HEK293 (cell line): ENCODE measurements around the gene CLSTN1.
"Not testable (repeated sequence)": the region's sequence is repeated elsewhere in the genome, so short reads cannot be mapped to it uniquely, and the experiment has no call there.

Source experiments
- CTCF ChIA-PET: fragments of 350-600 bp; formaldehyde crosslinking; extraction: SDS; loops from one replicate; lab custom pipeline; 2021; ENCODE audit warnings: antibody characterized with exemption; lab: Yijun Ruan, JAX
- POLR2A ChIA-PET: fragments of 300-600 bp; formaldehyde crosslinking; extraction: SDS; loops from one replicate; lab custom pipeline; 2020; ENCODE audit warnings: antibody characterized with exemption, inconsistent platforms; lab: Yijun Ruan, JAX
- H3K27ac ChIP-seq: fragments of 200-500 bp; sonication (Bioruptor generic); 2 replicates; pipeline ENCODE4 v1.5.1; 2014; ENCODE audit warnings: low read depth, low read length, control low read depth, inconsistent platforms; ENCODE audit errors: extremely low read depth
- H3K36me3 ChIP-seq, 2 experiments: fragments of 200-500 bp in 1 of 2; sonication (Bioruptor generic) in 1 of 2; 1 replicate in 1 of 2; 2 replicates in 1 of 2; pipeline ENCODE4 v1.5.1; 2014 to 2017; ENCODE audit warnings: inconsistent platforms in 2 of 2, low read length in 2 of 2; ENCODE audit not compliant: control insufficient read depth in 2 of 2, insufficient read depth in 1 of 2
- H3K4me1 ChIP-seq: fragments of 200-500 bp; sonication (Bioruptor generic); 2 replicates; pipeline ENCODE4 v1.5.1; 2014; ENCODE audit warnings: mild to moderate bottlenecking, low read length, inconsistent platforms; ENCODE audit not compliant: control insufficient read depth, insufficient read depth
- H3K4me3 ChIP-seq: 2 replicates; pipeline ENCODE4 v1.5.1; 2011; ENCODE audit warnings: low read depth, mild to moderate bottlenecking, control low read depth, low read length, moderate library complexity
- H3K9me3 ChIP-seq: fragments of 200-500 bp; sonication (Bioruptor generic); 2 replicates; pipeline ENCODE4 v1.5.1; 2014; ENCODE audit warnings: low read depth, low read length, inconsistent platforms; ENCODE audit not compliant: control insufficient read depth, insufficient read depth
- INSM2 ChIP-seq: fragments of 450-650 bp; formaldehyde crosslinking; IDR thresholded peaks from 2 replicates; pipeline ENCODE4 v1.5.1; 2016; ENCODE audit warnings: missing biosample characterization, missing genetic modification characterization
- KLF10 ChIP-seq: fragments of 450-650 bp; IDR thresholded peaks from 2 replicates; pipeline ENCODE4 v1.5.1; 2018; ENCODE audit warnings: missing biosample characterization, mild to moderate bottlenecking, missing genetic modification characterization
- KLF7 ChIP-seq: fragments of 450-650 bp; formaldehyde crosslinking; IDR thresholded peaks from 2 replicates; pipeline ENCODE4 v1.5.1; 2016; ENCODE audit warnings: missing biosample characterization, missing genetic modification characterization, borderline replicate concordance
- OSR2 ChIP-seq: fragments of 450-650 bp; formaldehyde crosslinking; IDR thresholded peaks from 2 replicates; pipeline ENCODE4 v1.5.1; 2016; ENCODE audit warnings: missing biosample characterization, missing genetic modification characterization
- PRDM1 ChIP-seq: fragments of 450-650 bp; formaldehyde crosslinking; IDR thresholded peaks from 2 replicates; pipeline ENCODE4; 2016; ENCODE audit warnings: missing biosample characterization, missing genetic modification characterization
- PRDM4 ChIP-seq: fragments of 450-650 bp; formaldehyde crosslinking; IDR thresholded peaks from 2 replicates; pipeline ENCODE4 v1.5.1; 2017; ENCODE audit warnings: missing biosample characterization, missing genetic modification characterization
- RBAK ChIP-seq: fragments of 450-650 bp; formaldehyde crosslinking; IDR thresholded peaks from 2 replicates; pipeline ENCODE4 v1.5.1; 2016; ENCODE audit warnings: missing biosample characterization, missing genetic modification characterization
- REPIN1 ChIP-seq: fragments of 450-650 bp; formaldehyde crosslinking; IDR thresholded peaks from 2 replicates; pipeline ENCODE4 v1.5.1; 2017; ENCODE audit warnings: missing biosample characterization, missing genetic modification characterization, low read depth
- ZBTB44 ChIP-seq: fragments of 450-650 bp; IDR thresholded peaks from 2 replicates; pipeline ENCODE4 v1.5.1; 2018; ENCODE audit warnings: missing biosample characterization, mild to moderate bottlenecking, missing genetic modification characterization
- ZNF132 ChIP-seq: fragments of 450-650 bp; formaldehyde crosslinking; IDR thresholded peaks from 2 replicates; pipeline ENCODE4 v1.5.1; 2017; ENCODE audit warnings: missing biosample characterization, missing genetic modification characterization, borderline replicate concordance
- ZNF16 ChIP-seq: fragments of 450-650 bp; formaldehyde crosslinking; IDR thresholded peaks from 2 replicates; pipeline ENCODE4 v1.5.1; 2016; ENCODE audit warnings: low read depth, missing biosample characterization, missing genetic modification characterization
- ZNF174 ChIP-seq: fragments of 450-650 bp; formaldehyde crosslinking; IDR thresholded peaks from 2 replicates; pipeline ENCODE4 v1.5.0; 2017; ENCODE audit warnings: missing biosample characterization, mild to moderate bottlenecking, missing genetic modification characterization
- ZNF19 ChIP-seq: fragments of 450-650 bp; formaldehyde crosslinking; IDR thresholded peaks from 2 replicates; pipeline ENCODE4; 2016; ENCODE audit warnings: missing biosample characterization, missing genetic modification characterization, low read depth
- ZNF2 ChIP-seq: fragments of 450-650 bp; formaldehyde crosslinking; IDR thresholded peaks from 2 replicates; pipeline ENCODE4 v1.5.1; 2016; ENCODE audit warnings: missing biosample characterization, missing genetic modification characterization
- ZNF221 ChIP-seq: fragments of 450-650 bp; formaldehyde crosslinking; IDR thresholded peaks from 2 replicates; pipeline ENCODE4 v1.5.1; 2017; ENCODE audit warnings: missing biosample characterization, missing genetic modification characterization, borderline replicate concordance
- ZNF37A ChIP-seq: fragments of 450-650 bp; IDR thresholded peaks from 2 replicates; pipeline ENCODE4 v1.5.1; 2018; ENCODE audit warnings: missing biosample characterization, missing genetic modification characterization
- ZNF423 ChIP-seq: fragments of 450-650 bp; formaldehyde crosslinking; IDR thresholded peaks from 2 replicates; pipeline ENCODE4 v1.5.1; 2016; ENCODE audit warnings: missing biosample characterization, missing genetic modification characterization
- ZNF521 ChIP-seq: fragments of 450-650 bp; formaldehyde crosslinking; IDR thresholded peaks from 2 replicates; pipeline ENCODE4 v1.5.1; 2017; ENCODE audit warnings: missing biosample characterization, mild to moderate bottlenecking, missing genetic modification characterization
- ZNF580 ChIP-seq: fragments of 450-650 bp; formaldehyde crosslinking; IDR thresholded peaks from 2 replicates; pipeline ENCODE4 v1.5.1; 2016; ENCODE audit warnings: missing biosample characterization, missing genetic modification characterization
- ZNF585B ChIP-seq: fragments of 450-650 bp; formaldehyde crosslinking; IDR thresholded peaks from 2 replicates; pipeline ENCODE4 v1.5.1; 2016; ENCODE audit warnings: missing biosample characterization, missing genetic modification characterization
- ZNF623 ChIP-seq: fragments of 450-650 bp; formaldehyde crosslinking; IDR thresholded peaks from 2 replicates; pipeline ENCODE4 v1.5.1; 2016; ENCODE audit warnings: missing biosample characterization, missing genetic modification characterization
- ZNF664 ChIP-seq: fragments of 450-650 bp; formaldehyde crosslinking; IDR thresholded peaks from 2 replicates; pipeline ENCODE4 v1.5.1; 2016; ENCODE audit warnings: missing biosample characterization, missing genetic modification characterization
- ZNF692 ChIP-seq: fragments of 450-650 bp; formaldehyde crosslinking; IDR thresholded peaks from 2 replicates; pipeline ENCODE4 v1.5.1; 2016; ENCODE audit warnings: missing biosample characterization, missing genetic modification characterization
- ZNF768 ChIP-seq: fragments of 450-650 bp; formaldehyde crosslinking; IDR thresholded peaks from 2 replicates; pipeline ENCODE4 v1.5.1; 2018; ENCODE audit warnings: missing biosample characterization, mild to moderate bottlenecking, missing genetic modification characterization
- ZNF777 ChIP-seq: fragments of 450-650 bp; formaldehyde crosslinking; IDR thresholded peaks from 2 replicates; pipeline ENCODE4 v1.5.1; 2017; ENCODE audit warnings: missing biosample characterization, missing genetic modification characterization, borderline replicate concordance
- ZNF785 ChIP-seq: fragments of 450-650 bp; formaldehyde crosslinking; IDR thresholded peaks from 2 replicates; pipeline ENCODE4 v1.5.1; 2016; ENCODE audit warnings: missing biosample characterization, missing genetic modification characterization
- ZNF792 ChIP-seq: fragments of 450-650 bp; formaldehyde crosslinking; IDR thresholded peaks from 2 replicates; pipeline ENCODE4 v1.5.1; 2016; ENCODE audit warnings: missing biosample characterization, missing genetic modification characterization

Gene CLSTN1

GRCh38 chr1:9751971-9752370 is 71.8 kb downstream of the CLSTN1 start:
- TF ChIP-seq ZNF19 (tag by site-specific recombination) (no peak), OSR2 (no peak), ZNF664 (tag by site-specific recombination) (no peak), ZNF585B (tag by site-specific recombination) (no peak), KLF10 (tag by site-specific recombination) (no peak), ZNF37A (tag by site-specific recombination) (no peak), ZNF423 (no peak), ZNF221 (tag by site-specific recombination) (no peak), REPIN1 (tag by site-specific recombination) (no peak), ZNF174 (tag by site-specific recombination) (no peak), ZNF792 (tag by site-specific recombination) (no peak), ZNF2 (tag by site-specific recombination) (no peak)
- TF ChIP-seq, all 188 proteins: peak for 0
- peaks cover 24 to 71% of the 10 kb centered on the region in 2 experiments for H3K36me3 ChIP-seq
- no peak overlapping the region for H3K27ac ChIP-seq
- POLR2A ChIA-PET: no interaction called here
- H3K4me3 ChIP-seq: no peak overlapping the region
- no peaks in the 10 kb centered on the region for H3K9me3 ChIP-seq
- CTCF ChIA-PET: interaction anchor here (0.6 kb wide), 1 partner anchor 113 kb away, joined by 4 read pairs; no protein-coding TSS in a partner anchor
- H3K4me1 ChIP-seq: peaks cover 6% of the 10 kb centered on the region

GRCh38 chr1:9749361-9749760 is 74.4 kb downstream of the CLSTN1 start:
- no peak overlapping the region for H3K27ac ChIP-seq
- peaks cover 38 to 84% of the 10 kb centered on the region in 2 experiments for H3K36me3 ChIP-seq
- ChIA-PET CTCF (interaction anchor here (0.8 kb wide), 1 partner anchor 121 kb away, joined by 3 read pairs; no protein-coding TSS in a partner anchor), POLR2A (no interaction called here)
- H3K9me3 ChIP-seq: no peaks in the 10 kb centered on the region
- H3K4me1 ChIP-seq: no peaks in the 10 kb centered on the region
- TF ChIP-seq ZNF777 (tag by site-specific recombination): no peak
- no peak for TF ChIP-seq INSM2 (tag by site-specific recombination)
- TF ChIP-seq KLF7 (tag by site-specific recombination): no peak
- no peak for TF ChIP-seq ZNF132 (tag by site-specific recombination)
- TF ChIP-seq PRDM4 (tag by site-specific recombination): no peak
- TF ChIP-seq RBAK: no peak
- no peak for TF ChIP-seq ZNF521 (tag by site-specific recombination)
- TF ChIP-seq ZNF16 (tag by site-specific recombination): no peak
- no peak for TF ChIP-seq ZNF580 (tag by site-specific recombination)
- no peak for TF ChIP-seq ZNF785 (tag by site-specific recombination)
- TF ChIP-seq ZNF623 (tag by site-specific recombination): no peak
- TF ChIP-seq PRDM1 (tag by site-specific recombination): no peak
- no peak for TF ChIP-seq ZNF768 (tag by site-specific recombination)
- TF ChIP-seq ZBTB44 (tag by site-specific recombination): no peak
- TF ChIP-seq ZNF692 (tag by site-specific recombination): no peak
- TF ChIP-seq ZNF664 (tag by site-specific recombination): no peak
- H3K4me3 ChIP-seq: no peak overlapping the region

GRCh38 chr1:9748391-9748790 is 75.4 kb downstream of the CLSTN1 start:
- H3K4me3 ChIP-seq, CTCF ChIA-PET, POLR2A ChIA-PET, H3K4me1 ChIP-seq, H3K9me3 ChIP-seq, H3K27ac ChIP-seq: not testable (repeated sequence)
- H3K36me3 ChIP-seq: peaks cover 46 to 87% of the 10 kb centered on the region in 2 experiments
